Pulmonary artery endothelial cell (primary cell): ENCODE data around the gene EBPL. TPM values are rescaled to one million over a fixed set of nuclear protein-coding genes. Genes with fewer than 3 reads are reported as not detected.
"Not testable (repeated sequence)": the region's sequence is repeated elsewhere in the genome, so short reads cannot be mapped to it uniquely, and the experiment has no call there.

Experiments used
- DNase-seq: peaks from one replicate; pipeline ENCODE4 v3.0.0-alpha.2; 2011; ENCODE audit warnings: low read depth, low spot score
- total RNA-seq: library from RNA; depleted of rRNA; stranded (reverse); fragments of >200 nt; gene quantifications from 2 replicates; pipeline ENCODE4 v1.2.3, GENCODE V29; 2014

Gene EBPL
- total RNA-seq, 1 donor from 2014 or later = 143 TPM

GRCh38 chr13:49635599-49636433, 55.5 kb downstream of the EBPL start:
- DNase-seq = no peak

GRCh38 chr13:49633710-49634109, 57.6 kb downstream of the EBPL start:
- peak; percentile 46 for DNase-seq

GRCh38 chr13:49632156-49632555, 59.1 kb downstream of the EBPL start:
- DNase-seq = no peak

DNA sequence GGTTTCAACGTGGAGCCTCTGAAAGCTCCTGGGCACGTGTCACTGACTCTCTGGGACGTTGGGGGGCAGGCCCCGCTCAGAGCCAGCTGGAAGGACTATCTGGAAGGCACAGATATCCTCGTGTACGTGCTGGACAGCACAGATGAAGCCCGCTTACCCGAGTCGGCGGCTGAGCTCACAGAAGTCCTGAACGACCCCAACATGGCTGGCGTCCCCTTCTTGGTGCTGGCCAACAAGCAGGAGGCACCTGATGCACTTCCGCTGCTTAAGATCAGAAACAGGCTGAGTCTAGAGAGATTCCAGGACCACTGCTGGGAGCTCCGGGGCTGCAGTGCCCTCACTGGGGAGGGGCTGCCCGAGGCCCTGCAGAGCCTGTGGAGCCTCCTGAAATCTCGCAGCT, 60.7 kb downstream of the EBPL start:
- no peak for DNase-seq

DNA sequence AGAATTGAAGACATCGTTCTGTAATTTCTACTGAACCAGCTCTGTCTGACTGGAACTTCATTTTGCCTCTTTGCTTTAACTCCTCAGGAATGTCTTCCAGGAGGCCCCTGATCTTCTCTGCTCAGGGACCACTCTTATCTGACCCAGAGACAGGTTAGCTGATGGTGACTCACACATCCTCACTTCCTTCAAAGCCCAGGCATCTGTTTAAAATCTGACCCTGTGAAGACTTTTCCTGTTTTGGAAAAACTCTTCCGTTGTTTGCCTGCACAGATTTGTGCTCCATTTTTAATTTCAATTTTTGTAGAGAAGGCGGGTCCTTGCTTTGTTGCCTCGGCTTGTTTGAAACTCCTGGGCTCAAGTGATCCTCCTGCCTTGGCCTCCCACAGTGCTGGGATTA, 61.3 kb downstream of the EBPL start:
- peak; percentile 46 for DNase-seq

GRCh38 chr13:49629196-49629938, 61.9 kb downstream of the EBPL start:
- no peak for DNase-seq

- DNase-seq = no peak
These were observed 63.2 kb downstream of the EBPL start, which contains the start of gene ARL11 for GRCh38 chr13:49627831-49628652. TSS of gene ARL11 (plus strand) at chr13:49628507. CDS start at chr13:49630448, 1,941 bp downstream.

- DNase-seq = no peak
These were observed 65.8 kb downstream of the EBPL start for GRCh38 chr13:49625392-49626079.

DNA sequence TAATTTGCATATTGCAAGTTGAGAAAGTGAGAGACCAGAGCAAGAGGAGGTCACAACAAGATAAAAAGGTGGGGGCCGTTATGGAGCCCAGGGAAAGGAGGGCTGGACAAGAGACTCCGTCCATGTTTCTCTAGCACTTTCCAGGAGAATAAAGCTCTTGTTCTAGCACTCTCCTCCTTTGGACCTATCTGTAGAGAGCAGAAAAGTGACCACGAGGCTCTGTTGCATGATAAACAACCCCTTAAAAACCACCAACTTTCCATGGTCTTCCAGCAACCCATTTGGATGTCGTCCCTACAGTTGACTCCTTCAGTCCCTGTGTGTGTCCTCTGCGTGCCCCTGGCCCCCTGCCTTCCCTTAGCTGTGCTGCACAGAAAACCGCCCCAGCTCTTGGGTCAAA, 67.1 kb downstream of the EBPL start:
- DNase-seq = no peak

DNA sequence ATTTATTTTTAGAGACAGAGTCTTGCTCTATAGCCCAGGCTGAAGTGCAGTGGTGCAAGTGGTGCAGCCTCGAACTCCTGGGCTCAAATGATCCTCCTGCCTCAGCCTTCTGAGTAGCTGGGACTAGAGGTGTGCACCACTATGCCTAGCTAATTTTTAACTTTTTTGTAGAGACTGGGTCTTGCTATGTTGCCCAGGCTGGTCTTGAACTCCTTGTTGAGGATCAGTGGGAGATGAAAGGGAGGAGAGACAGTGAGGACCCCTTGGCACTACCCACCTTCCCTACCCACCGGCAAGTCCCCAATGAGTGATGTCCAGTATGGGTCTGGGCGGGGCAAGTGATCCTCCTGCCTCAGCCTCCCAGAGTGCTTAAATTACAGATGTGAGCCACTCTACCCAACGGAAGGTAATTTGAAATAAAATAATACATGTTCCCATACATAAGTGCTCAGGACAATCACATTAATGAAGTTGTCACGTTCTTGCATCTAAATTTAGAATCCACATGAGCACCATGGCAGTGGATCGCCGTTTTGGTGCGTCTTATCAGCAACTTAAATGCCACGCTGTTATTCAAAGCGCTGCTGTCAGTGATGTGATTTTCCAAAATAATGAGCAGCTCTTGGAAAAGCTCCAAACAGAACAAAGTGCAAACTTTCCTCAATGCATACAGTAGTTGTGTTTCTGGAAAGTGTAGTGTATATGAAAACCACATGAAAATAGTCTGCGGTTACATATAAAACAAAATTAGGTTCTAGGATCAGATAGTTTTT, 68.9 kb downstream of the EBPL start:
- DNase-seq = no peak

- no peak for DNase-seq
These were observed 71.1 kb downstream of the EBPL start for GRCh38 chr13:49620170-49620621.

- no peak for DNase-seq
These were observed 74.6 kb downstream of the EBPL start for GRCh38 chr13:49616676-49617065.

DNA sequence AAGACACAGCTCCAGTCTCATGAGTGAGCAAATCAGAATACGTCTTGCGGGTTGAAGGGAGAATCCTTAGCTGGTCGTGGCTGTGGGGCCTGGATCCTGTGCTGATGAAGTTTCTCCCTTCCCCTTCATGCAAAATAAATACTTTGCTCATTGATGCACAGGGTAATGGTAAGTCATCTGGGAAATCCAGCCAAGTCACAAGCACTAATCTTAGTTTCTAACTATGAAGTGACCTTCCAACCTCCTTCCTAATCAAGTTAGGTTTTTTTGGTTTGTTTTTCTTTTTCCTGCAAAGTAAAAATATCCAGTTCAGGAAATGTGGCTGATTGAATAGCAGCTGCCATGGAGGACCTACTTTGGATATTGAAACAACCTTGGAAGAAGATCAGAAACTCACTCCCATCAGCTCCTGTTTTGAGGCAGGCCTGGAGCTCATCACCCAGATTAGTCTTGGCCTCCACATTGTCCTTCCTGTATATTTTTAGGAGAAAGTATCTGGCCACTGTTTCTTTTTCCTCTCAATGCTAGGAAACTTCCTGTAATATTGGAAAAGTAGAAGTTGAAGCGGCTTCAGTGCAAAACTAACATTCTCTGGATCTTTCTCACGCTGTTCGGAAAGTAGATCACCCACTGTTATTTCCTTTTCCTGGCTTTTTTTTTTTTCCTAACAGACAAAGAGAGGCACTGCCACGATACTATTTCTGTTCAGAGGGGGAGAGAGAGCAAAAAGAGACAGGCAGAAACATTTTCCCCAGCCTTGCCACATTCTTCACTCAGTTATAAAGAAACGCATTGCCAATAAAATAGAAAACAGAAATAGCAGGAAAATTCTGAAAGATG, 75.2 kb downstream of the EBPL start:
- peak; percentile 50 for DNase-seq

GRCh38 chr13:49612042-49612441, 79.2 kb downstream of the EBPL start:
- not testable (repeated sequence) for DNase-seq

Other genes with a start within 250 kb of the EBPL start
- gene CAB39L, start 247.4 kb downstream of the EBPL start, total RNA-seq = 6.7 and 8.8 TPM in 2 replicates
- gene SETDB2, start 247.2 kb downstream of the EBPL start, total RNA-seq = 3.2 and 4.8 TPM in 2 replicates
- gene PHF11, start 195.5 kb downstream of the EBPL start, total RNA-seq = 8.8 and 11.2 TPM in 2 replicates
- gene RCBTB1, start 105.9 kb downstream of the EBPL start, total RNA-seq = 19.3 and 22.6 TPM in 2 replicates
- 0.11 and 0.13 TPM in 2 replicates for gene ARL11, start 63.0 kb downstream of the EBPL start, total RNA-seq
- 45.6 and 51.5 TPM in 2 replicates for gene KPNA3, start 101.2 kb upstream of the EBPL start, total RNA-seq
- 5.1 and 5.6 TPM in 2 replicates for gene SPRYD7, start 244.9 kb upstream of the EBPL start, total RNA-seq